HepG2 (cell line): ENCODE measurements around the gene DDR2. TPM values are rescaled to one million over a fixed set of nuclear protein-coding genes. Genes with fewer than 3 reads are reported as not detected.

Source experiments
- ATAC-seq: fragments of 200-7000 bp; cut with Tn5 transposase; 3 replicates; pipeline ENCODE4 v1.9.1; 2020; ENCODE audit warnings: mild to moderate bottlenecking, moderate library complexity
- BruUV-seq: library from RNA; stranded (reverse); fragments of 400-500 nt; replicated peaks from 2 replicates; lab custom pipeline; 2021; lab: Mats Ljungman, UMichigan
- CTCF ChIA-PET: fragments of 300-600 bp; formaldehyde crosslinking; extraction: SDS; loops from one replicate; lab custom pipeline; 2021; ENCODE audit warnings: low total read pairs, inconsistent platforms, low intra/inter-chr PET ratio; lab: Yijun Ruan, JAX
- POLR2A ChIA-PET: fragments of 350-600 bp; sonication (Branson Sonifier 250); formaldehyde crosslinking; loops from one replicate; lab custom pipeline; 2020; ENCODE audit warnings: antibody characterized with exemption, inconsistent platforms; lab: Yijun Ruan, JAX
- DNase-seq: peaks from one replicate; pipeline ENCODE4 v3.0.0-alpha.2; 2015; ENCODE audit warnings: low spot score
- FAIRE-seq: peaks from 3 replicates; lab custom pipeline; 2011; peaks lifted over from hg19 to GRCh38; lab: Jason Lieb, UNC
- H2AFZ ChIP-seq: one replicate; pipeline ENCODE4 v1.6.1; 2011; ENCODE audit warnings: low read length, inconsistent platforms
- H3K27ac ChIP-seq: fragments of 300-600 bp; 3 replicates; pipeline ENCODE4 v1.8.0; 2011; ENCODE audit warnings: mixed run types, mild to moderate bottlenecking, mixed read lengths, low read length, inconsistent platforms; ENCODE audit not compliant: insufficient read depth; ENCODE audit errors: extremely low read length
- H3K27me3 ChIP-seq, 2 experiments: fragments of 200-600 bp in 1 of 2; 2 replicates in 1 of 2; 3 replicates in 1 of 2; pipeline versions ENCODE4 v1.6.0 to v1.8.0; 2011; ENCODE audit warnings: low read length in 2 of 2, mild to moderate bottlenecking in 2 of 2, moderate library complexity in 2 of 2, inconsistent platforms in 1 of 2; ENCODE audit not compliant: insufficient read depth in 2 of 2, control insufficient read depth in 1 of 2
- H3K36me3 ChIP-seq, 2 experiments: fragments of 200-600 bp in 1 of 2; replicated peaks in 1 of 2; 2 replicates in 1 of 2; 3 replicates in 1 of 2; pipeline versions ENCODE4 v1.5.1 to v1.8.0; 2011; ENCODE audit warnings: low read length in 2 of 2, inconsistent platforms in 1 of 2; ENCODE audit not compliant: insufficient read depth in 2 of 2, control insufficient read depth in 1 of 2
- H3K4me1 ChIP-seq: 2 replicates; pipeline ENCODE4 v1.5.1; 2012; ENCODE audit warnings: low read length, inconsistent platforms; ENCODE audit not compliant: insufficient read depth
- H3K4me2 ChIP-seq: 2 replicates; pipeline ENCODE4 v1.6.0; 2011; ENCODE audit warnings: low read depth, low read length, inconsistent platforms
- H3K4me3 ChIP-seq, 3 experiments: fragments of 200-600 bp in 1 of 3; sonication (generic), shearing (Covaris generic) in 1 of 3; replicated peaks in 1 of 3; 2 replicates each; pipeline ENCODE4 v1.5.1; 2011 to 2016; ENCODE audit warnings: low read length in 3 of 3, inconsistent platforms in 2 of 3, low read depth in 2 of 3, mild to moderate bottlenecking in 2 of 3, control low read depth in 1 of 3, mixed read lengths in 1 of 3; ENCODE audit not compliant: insufficient read depth in 1 of 3
- H3K79me2 ChIP-seq: one replicate; pipeline ENCODE4 v1.6.1; 2011; ENCODE audit warnings: low read length, inconsistent platforms; ENCODE audit not compliant: insufficient read depth
- H3K9ac ChIP-seq: 2 replicates; pipeline ENCODE4 v1.6.0; 2011; ENCODE audit warnings: mild to moderate bottlenecking, low read depth, low read length, inconsistent platforms; ENCODE audit not compliant: insufficient read depth
- H3K9me3 ChIP-seq: 2 replicates; pipeline ENCODE4 v1.5.1; 2012; ENCODE audit warnings: mild to moderate bottlenecking, low read length
- H4K20me1 ChIP-seq: 2 replicates; pipeline ENCODE4 v1.6.0; 2011; ENCODE audit warnings: inconsistent platforms, mild to moderate bottlenecking, low read length, moderate library complexity; ENCODE audit not compliant: insufficient read depth
- HNF1A ChIP-seq, 2 experiments: sonication (generic) in 1 of 2; formaldehyde crosslinking in 1 of 2; IDR thresholded peaks; 2 replicates each; pipeline versions ENCODE4 v1.4.0 to v1.6.1; 2016 to 2020; ENCODE audit warnings: borderline replicate concordance in 1 of 2, low read depth in 1 of 2, mild to moderate bottlenecking in 1 of 2, missing genetic modification reagents in 1 of 2
- IRX3 ChIP-seq: sonication (generic); formaldehyde crosslinking; IDR thresholded peaks from 2 replicates; pipeline ENCODE4 v1.8.1; 2023; ENCODE audit warnings: mild to moderate bottlenecking, low read depth, missing genetic modification reagents, borderline replicate concordance
- MIER3 ChIP-seq: IDR thresholded peaks from 2 replicates; pipeline ENCODE4 v1.6.1; 2016; ENCODE audit warnings: missing compliant biosample characterization, borderline replicate concordance
- NFKBIZ ChIP-seq: IDR thresholded peaks from 2 replicates; pipeline ENCODE4 v1.6.1; 2018; ENCODE audit warnings: missing genetic modification reagents, missing compliant biosample characterization
- TAF1 ChIP-seq: sonication (generic); formaldehyde crosslinking; IDR thresholded peaks from 2 replicates; pipeline ENCODE4 v1.4.0; 2020; ENCODE audit warnings: missing genetic modification reagents
- ZFP36L1 ChIP-seq: sonication (generic); formaldehyde crosslinking; IDR thresholded peaks from 2 replicates; pipeline ENCODE4 v1.8.0; 2022; ENCODE audit warnings: mild to moderate bottlenecking, missing genetic modification reagents, moderate library complexity
- ZFP91 ChIP-seq: sonication (generic); formaldehyde crosslinking; IDR thresholded peaks from 2 replicates; pipeline ENCODE4 v1.9.0; 2022; ENCODE audit warnings: missing genetic modification reagents, mild to moderate bottlenecking, borderline replicate concordance
- ZNF251 ChIP-seq: sonication (generic); formaldehyde crosslinking; IDR thresholded peaks from 2 replicates; pipeline ENCODE4 v1.9.0; 2021; ENCODE audit warnings: mild to moderate bottlenecking, missing genetic modification reagents
- ZNF33A ChIP-seq: sonication (generic); formaldehyde crosslinking; IDR thresholded peaks from 2 replicates; pipeline ENCODE4 v1.5.1; 2020; ENCODE audit warnings: missing genetic modification reagents, mild to moderate bottlenecking, moderate library complexity, borderline replicate concordance
- ZNF644 ChIP-seq: IDR thresholded peaks from 2 replicates; pipeline ENCODE4 v1.6.1; 2016; ENCODE audit warnings: low read depth
- WGBS: methylation state at CpG from one replicate; pipeline ENCODE4 v1.1.6; 2017; ENCODE audit warnings: low lambda C conversion rate; 5-methylcytosine and 5-hydroxymethylcytosine counted together
- in situ Hi-C: cut with HindIII; loops from 2 replicates; pipeline ENCODE4 v1.10.0; 2017; ENCODE audit warnings: low pct_unique_long_range_greater_than_20kb; ENCODE audit not compliant: extremely low pct_ligation_motif_present
- intact Hi-C: fragments of 100-400 bp; cut with micrococcal nuclease; formaldehyde crosslinking; loops from one replicate; pipeline ENCODE4 v1.10.0; 2022; ENCODE audit not compliant: unreplicated experiment
- polyA plus RNA-seq, 8 experiments: library from polyadenylated mRNA; depleted of rRNA in 3 of 8; stranded (reverse) in 7 of 8; unstranded in 1 of 8; fragments of >200 nt; fragmentation: Illumina TruSeq in 4 of 8; extraction: Trizol in 4 of 8; gene quantifications; 2 replicates each; pipeline versions ENCODE4 v1.2.1 to v1.2.3, GENCODE V29; 2011 to 2016; ENCODE audit warnings: low read depth in 4 of 8, missing spikeins in 1 of 8, mixed read lengths in 1 of 8; ENCODE audit not compliant: insufficient read depth in 1 of 8
- total RNA-seq, 5 experiments: library from RNA; depleted of rRNA; stranded (reverse); fragments of >200 nt; fragmentation: Illumina TruSeq; extraction: Trizol; gene quantifications; 2 replicates each; pipeline ENCODE4 v1.2.3, GENCODE V29; 2016; ENCODE audit warnings: low read depth in 1 of 5
- TF ChIP-seq, protein P1 (sequence below): IDR thresholded peaks from 2 replicates; pipeline ENCODE4 v1.6.1; 2016; ENCODE audit warnings: control low read depth
- TF ChIP-seq, protein P2 (sequence below): sonication (generic); formaldehyde crosslinking; IDR thresholded peaks from 2 replicates; pipeline ENCODE4 v1.5.0; 2020; ENCODE audit warnings: mild to moderate bottlenecking, low read depth, missing genetic modification reagents, borderline replicate concordance

Gene DDR2
- total and polyA plus RNA-seq, 2 of the 13 experiments (the other 11 are each of a cell fraction or from before 2014, with no cell fraction given) = 0.36 to 0.38 TPM

DNA sequence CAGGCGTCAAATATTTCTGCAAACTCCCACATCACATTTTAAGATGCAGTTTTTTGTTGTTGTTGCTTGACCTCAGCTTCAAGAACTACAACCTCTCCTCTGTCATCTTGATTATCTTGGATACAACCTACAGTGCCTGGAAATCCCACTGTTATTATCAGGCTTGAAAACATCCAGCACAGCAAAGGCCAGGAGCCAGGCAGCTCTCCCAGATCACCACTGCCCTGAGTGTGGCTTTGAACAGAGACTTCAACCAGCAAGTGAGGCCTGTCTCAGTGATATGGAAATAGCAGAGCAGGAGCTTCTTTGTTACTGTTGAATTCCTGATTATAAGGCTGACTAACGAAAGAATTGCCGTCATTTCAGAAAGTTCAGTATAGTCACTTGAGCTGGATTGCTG is 200.2 kb downstream of the DDR2 start:
- TF ChIP-seq TAF1 (no peak), ZFP36L1 (CRISPR knock-in tag) (no peak), NFKBIZ (CRISPR knock-in tag) (no peak), MIER3 (CRISPR knock-in tag) (no peak), IRX3 (CRISPR knock-in tag) (no peak), ZNF644 (CRISPR knock-in tag) (no peak), ZNF33A (CRISPR knock-in tag) (no peak), ZNF251 (CRISPR knock-in tag) (no peak), HNF1A (IDR thresholded peaks at IDR 0.05; ENCODE audit: low read depth) (no peak), HNF1A (CRISPR knock-in tag; IDR thresholded peaks at IDR 0.05; ENCODE audit: borderline replicate concordance) (no peak), ZFP91 (CRISPR knock-in tag) (no peak)
- TF ChIP-seq, protein P1, sequence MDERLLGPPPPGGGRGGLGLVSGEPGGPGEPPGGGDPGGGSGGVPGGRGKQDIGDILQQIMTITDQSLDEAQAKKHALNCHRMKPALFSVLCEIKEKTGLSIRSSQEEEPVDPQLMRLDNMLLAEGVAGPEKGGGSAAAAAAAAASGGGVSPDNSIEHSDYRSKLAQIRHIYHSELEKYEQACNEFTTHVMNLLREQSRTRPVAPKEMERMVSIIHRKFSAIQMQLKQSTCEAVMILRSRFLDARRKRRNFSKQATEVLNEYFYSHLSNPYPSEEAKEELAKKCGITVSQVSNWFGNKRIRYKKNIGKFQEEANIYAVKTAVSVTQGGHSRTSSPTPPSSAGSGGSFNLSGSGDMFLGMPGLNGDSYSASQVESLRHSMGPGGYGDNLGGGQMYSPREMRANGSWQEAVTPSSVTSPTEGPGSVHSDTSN = no peak
- TF ChIP-seq, protein P2, sequence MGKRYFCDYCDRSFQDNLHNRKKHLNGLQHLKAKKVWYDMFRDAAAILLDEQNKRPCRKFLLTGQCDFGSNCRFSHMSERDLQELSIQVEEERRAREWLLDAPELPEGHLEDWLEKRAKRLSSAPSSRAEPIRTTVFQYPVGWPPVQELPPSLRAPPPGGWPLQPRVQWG = no peak
- TF ChIP-seq, all 625 proteins: peak for 0
- in situ Hi-C loops (no loop called here), intact Hi-C loops (no loop called here)
- Histone ChIP-seq H3K4me1 (no peaks in the 10 kb centered on the region), H3K27ac (no peak overlapping the region), H3K4me3 (no peak overlapping the region), H2AFZ (no peak overlapping the region), H3K4me2 (no peak overlapping the region), H3K79me2 (no peaks in the 10 kb centered on the region), H3K36me3 (no peaks in the 10 kb centered on the region), H3K9me3 (no peaks in the 10 kb centered on the region), H3K9ac (no peak overlapping the region), H3K27me3 (no peaks in the 10 kb centered on the region), H4K20me1 (no peaks in the 10 kb centered on the region)
- no peak for FAIRE-seq
- BruUV-seq = no TSS peak
- no peak for ATAC-seq
- CTCF ChIA-PET = interaction anchor here (1.3 kb wide), 1 partner anchor 219 kb away, joined by 4 read pairs; no protein-coding TSS in a partner anchor
- POLR2A ChIA-PET = no interaction called here
- no peak for DNase-seq
- 95% methylated on average over 3 of the region's 3 CpGs for WGBS
